ENCODE measurements around the gene SHROOM2.
"Not testable (repeated sequence)": the region's sequence is repeated elsewhere in the genome, so short reads cannot be mapped to it uniquely, and the experiment has no call there.

SHROOM2 gene

DNA sequence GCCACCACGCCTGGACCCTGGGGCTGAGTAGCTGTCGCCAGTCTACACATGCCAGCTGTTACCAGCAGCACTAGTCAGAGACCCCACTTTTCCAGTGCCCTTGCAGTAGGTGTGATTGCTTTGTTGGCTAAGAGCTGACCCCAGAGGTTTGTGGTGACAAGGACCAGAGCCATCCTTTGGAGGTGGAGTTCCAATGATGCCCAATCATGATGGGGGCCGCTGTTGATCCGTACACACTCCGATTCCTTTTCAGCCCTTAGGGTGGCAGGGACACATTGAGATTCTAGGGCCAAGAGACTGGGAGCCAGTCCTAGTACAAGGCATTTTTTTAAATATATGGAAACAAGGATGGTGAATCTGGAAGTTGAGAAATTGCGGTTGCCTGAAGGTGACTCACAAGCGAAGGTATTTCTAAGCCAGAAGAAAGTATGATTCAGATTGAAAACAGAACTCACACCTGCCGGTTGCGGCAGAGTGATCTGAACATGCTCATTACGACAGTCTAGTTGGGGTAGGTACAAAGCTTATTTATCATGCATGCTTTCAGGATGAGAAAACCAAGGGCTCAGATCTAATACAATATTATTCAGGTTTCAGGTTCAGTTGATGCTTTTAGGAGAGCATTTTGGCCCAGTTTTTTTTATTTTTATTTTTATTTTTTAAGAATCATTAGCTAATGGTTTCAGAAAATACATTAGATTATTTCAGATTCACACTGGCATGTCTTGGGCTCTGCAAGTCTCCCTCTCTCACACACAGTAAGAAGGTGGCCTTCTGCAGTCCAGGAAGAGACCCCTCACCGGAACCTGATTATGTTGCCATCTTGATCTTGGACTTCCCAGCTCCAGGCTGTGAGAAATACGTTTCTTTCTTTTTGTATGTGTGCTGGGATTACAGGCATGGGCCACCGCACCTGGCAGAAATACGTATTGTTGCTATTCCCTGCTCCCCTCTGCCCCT, 43.4 kb downstream of the SHROOM2 start:
- DNase-seq (ENCODE audit: low read depth) = no peak

DNA sequence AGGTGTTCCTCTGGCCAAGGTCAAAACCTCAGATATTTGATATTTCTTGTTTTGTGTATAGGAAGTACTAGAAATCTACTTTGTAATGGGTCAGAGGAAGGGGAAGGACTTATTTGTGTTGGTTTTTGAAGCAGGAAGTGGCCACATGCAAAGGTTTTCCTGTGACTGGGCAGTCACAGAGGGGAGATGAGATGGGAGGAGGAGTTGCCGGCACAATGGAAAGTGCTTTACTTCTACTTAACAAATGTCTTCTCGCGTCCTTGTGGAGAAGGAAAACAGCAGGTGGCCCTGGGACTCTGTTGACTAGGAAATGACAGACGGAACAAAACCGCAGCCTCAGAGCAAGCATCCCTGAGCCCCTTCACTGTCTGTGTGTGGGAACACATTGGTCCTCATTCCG, 46.6 kb downstream of the SHROOM2 start:
- DNase-seq (ENCODE audit: low read depth) = no peak

DNA sequence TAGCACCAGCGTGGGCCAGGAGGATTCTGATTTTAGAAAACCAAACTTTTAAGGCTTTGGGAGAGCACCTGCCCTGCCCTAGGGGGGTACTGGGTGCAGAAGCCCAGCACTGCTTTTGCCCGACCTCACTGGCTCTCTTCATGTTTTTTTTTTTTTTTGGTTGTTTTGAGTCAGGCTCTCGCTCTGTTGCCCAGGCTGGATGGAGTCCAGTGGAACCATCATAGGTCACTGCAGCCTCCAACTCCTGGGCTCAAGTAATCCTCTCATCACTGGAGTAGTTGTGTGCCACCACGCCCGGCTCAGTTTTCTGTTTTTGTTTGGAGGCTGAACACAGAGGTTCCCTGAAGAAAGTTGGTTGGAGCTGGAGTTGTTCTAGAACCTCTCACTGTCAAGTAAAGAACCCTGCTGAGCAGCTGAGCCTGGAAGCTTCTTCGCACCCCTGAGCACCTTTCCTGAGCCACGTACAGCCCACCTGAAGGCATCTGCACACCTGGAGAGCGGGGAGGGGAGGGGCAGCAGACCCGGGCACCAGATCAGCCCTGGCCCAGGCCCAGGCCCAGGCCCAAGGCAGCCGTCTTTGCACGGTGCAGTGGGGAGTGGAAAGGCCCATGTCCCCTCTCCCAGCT, 49.5 kb downstream of the SHROOM2 start:
- no peak for DNase-seq (ENCODE audit: low read depth)

DNA sequence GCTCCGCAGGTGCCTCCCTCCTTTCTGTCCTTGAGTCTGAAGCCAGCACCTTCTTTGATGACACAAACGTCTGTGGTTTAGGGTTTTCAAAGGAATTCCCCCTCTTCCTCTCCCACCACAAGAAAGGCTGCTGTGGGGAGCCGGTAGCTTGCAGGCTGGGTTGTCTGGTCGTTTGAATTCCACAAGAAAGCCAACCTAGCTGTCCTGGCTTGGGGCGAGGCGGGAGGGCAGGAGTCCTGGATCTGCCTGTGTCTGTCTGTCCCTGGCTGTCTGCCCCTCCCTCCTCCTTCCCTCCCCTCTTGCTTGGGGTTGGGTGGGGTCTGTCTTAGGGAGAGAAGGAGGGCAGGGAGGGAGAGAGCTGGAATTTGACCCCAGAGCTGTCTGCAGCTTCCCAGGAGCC, 56.3 kb downstream of the SHROOM2 start:
- DNase-seq (ENCODE audit: low read depth) = no peak

DNA sequence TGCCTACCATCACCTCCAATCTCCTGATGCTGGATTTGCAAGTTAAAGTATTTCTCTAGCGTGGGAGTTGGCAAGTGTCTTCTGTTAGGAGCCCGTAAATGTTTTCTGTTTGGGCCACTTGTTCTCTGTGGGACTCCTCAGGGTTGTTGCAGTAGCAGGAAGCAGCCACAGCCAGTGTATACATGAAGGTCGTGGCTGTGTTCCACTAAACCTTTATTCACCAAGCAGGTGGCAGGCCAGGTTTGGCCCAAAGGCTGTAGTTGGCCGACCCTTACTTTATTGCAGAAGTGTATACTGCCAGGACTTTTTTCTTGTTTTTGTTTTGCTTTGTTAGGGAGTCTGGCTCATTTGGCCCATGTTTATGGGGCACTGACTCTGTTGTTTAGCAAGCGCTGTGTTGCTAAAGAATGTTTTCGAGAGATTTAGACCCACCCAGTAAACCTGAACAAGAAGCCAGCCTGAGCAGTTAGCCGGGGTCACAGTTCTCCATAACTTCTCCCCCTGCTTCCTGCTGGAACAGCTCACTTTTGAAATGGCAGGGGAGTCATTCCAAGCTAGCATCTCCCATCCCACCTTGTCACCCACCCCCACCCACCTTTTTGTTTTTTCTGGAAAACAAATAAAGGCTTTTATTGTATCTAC, 58.8 kb downstream of the SHROOM2 start:
- no peak for DNase-seq (ENCODE audit: low read depth)

DNA sequence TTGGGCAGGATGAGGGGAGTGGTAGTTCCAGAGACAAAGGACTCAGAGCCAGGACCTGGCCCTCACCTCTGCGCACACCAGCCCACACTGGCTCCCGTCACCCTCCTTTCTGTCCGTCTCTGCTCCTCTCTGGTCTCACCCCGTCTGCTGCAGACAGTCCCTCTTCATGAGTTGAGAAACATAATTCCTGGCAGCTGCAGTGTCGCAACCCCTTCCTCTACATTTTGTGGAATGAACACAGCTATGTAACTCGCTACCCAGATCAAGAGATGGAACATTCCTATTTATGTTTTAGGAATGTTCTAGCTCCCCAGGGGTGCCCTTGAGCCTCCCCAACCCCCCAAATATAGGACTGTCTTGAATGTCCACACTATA, 59.3 kb downstream of the SHROOM2 start:
- no peak for DNase-seq (ENCODE audit: low read depth)

DNA sequence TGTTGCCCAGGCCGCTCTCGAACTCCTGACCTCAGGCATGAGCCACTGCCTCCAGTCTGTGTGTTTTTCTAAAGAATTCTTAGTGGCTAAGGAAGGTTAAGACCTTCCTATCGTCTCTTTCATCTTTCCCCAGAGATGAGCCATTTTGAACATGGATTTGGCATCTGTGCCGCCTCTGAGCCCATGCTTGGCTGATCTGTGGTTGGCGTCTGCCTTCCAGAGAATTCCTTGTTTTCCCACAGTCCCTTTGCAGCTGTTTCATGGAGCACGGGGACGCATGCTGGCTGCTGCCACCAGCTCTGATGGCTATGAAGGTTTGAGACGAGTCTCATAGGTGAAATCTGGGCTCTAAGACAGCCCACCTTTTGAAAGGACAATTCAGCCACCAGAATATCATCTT, 60.4 kb downstream of the SHROOM2 start:
- DNase-seq (ENCODE audit: low read depth) = no peak

DNA sequence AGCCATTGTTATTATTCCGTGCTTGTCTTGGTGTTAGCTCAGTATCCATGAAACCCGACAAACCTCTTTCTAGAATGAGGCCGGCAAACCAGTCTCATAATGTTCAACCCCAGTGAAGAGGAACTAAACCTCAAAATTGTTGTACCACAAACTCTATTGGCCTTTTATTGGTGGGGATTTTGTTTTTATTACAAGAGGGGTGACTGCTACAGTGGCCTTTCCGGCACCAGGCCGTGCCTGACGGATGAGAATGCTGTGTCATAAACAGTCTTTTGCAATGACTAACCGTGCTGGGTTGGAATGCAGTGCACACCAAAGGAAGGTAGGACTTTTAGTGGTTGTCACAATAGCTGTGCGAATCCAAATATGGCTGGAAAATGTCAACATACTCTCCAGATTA, 60.8 kb downstream of the SHROOM2 start:
- DNase-seq (ENCODE audit: low read depth) = no peak

DNA sequence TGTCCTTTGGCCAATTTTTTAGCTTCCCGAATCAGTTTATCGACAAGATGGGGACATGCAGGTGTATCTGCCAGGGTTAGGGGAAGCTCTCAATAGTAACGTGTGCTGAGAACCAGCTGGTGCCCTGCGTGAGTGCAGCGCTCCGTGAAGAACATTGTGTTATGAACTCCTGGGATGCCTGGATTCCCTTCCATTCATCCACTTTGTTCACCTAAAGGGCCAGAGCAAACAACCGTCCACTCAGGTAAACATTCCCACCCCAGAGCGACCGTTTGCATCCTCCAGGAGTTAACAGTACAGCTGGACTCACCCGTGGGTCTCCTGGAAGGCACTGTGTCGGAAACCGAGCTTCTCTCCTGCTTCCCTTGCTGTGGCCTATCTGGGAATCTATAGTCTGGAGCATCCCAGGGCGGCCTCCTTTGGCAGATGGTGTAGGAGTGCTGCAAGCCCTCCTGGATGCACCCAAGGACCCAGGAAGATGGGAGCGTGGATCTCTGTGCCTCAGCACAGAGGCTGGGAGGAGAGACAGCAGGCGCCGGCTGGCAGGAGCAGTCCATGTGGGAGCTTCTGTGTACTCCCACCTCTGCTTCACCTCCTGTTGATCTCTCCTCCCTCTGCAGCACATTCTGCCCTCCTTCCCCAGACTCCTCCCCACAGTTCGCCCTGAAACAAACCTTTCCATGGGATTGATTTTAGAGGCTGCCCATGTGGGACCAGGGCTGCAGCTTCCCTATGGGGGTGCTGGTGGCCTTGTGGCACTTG, 62.7 kb downstream of the SHROOM2 start:
- DNase-seq (ENCODE audit: low read depth) = no peak

DNA sequence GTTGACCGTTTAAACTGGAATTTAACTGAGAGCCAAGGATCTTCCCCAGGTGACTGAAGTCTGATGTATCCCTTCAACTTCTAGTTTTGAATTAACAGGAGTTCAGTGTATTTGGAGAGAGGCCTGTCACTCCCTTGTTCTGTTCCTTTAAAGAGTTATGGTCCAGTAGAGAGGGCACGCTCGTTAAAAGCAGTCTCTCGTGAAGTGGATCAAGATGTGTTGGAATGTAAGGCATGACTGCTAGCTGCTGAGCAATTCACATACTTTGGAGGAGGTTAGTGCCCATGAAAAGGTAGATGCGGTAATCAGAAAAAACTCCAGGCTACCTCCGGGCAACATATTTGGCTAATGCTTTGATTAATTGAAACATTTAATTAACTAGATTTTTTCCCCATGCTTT, 65.7 kb downstream of the SHROOM2 start:
- DNase-seq (ENCODE audit: low read depth) = no peak

DNA sequence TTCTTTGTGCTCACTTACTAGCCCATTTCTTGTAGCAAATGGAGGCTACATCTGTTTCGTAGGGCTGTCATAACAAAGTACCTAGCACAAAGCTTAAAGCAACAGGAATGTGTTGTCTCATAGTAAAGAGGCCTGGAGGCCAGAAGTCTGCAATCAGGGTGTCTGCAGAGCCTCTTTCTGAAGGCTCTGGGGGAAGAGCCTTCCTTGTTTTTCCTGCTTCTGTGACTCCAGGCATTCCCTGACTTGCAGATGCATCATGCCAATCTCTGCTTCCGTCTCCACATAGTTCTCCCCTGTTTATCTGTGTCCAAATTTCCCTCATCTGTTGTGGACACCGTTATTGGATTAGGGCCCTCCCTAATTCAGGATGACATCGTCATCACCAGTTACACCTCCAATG, 67.1 kb downstream of the SHROOM2 start:
- DNase-seq (ENCODE audit: low read depth) = no peak

DNA sequence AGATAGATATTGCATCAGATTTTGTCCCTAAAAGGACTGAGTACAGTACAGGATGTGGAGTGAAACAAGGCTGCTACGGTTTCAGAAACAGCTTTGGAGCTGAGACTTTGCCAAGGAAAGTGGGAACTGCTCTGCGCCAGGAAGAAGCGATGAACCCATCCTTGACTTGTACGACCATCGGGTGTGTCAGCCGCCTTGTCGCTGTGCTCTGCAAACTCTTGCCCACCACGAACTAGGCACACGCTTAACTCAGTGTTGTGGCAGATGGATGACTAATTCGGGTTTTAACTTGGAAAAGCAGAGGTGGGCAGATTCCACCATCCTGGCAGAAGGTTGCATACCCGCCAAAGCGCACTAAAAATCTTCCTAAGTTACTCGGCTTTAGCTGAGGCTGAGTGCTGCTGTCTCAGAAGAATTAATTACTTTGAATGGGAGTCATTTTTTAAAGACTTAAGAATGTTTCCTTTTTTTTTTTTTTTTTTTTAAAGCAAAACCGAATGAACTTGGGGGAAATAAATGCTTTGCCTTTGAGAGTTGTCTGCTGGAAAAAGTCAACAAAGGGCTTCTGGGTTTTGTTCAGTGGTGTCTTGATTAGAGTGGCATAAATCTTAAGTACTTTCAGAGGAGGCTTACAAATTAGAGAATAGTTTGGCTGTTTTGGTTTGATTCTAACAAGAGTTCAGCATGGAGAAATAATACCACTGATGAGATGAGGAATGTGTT, 69.5 kb downstream of the SHROOM2 start:
- no peak for DNase-seq (ENCODE audit: low read depth)

DNA sequence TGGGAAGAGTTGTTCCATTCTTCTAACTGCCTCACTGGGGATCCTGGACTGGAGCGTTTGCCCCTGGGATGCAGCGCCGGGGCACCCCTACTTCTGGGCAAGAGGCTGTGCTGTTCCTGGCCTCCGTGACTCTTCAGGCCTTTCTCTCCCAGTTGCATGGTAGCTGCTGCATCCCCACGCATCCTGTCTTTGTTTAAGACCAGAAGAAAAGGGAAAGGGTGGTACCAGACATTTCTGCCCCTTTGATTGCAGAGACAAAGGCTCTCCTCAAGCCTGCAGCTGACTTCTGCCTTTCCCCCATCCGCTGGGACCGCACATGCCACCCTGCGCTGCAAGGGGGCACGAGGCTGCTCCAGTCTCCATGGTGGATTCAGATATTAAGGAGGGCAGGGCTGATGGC, 70.4 kb downstream of the SHROOM2 start:
- DNase-seq (ENCODE audit: low read depth) = no peak

DNA sequence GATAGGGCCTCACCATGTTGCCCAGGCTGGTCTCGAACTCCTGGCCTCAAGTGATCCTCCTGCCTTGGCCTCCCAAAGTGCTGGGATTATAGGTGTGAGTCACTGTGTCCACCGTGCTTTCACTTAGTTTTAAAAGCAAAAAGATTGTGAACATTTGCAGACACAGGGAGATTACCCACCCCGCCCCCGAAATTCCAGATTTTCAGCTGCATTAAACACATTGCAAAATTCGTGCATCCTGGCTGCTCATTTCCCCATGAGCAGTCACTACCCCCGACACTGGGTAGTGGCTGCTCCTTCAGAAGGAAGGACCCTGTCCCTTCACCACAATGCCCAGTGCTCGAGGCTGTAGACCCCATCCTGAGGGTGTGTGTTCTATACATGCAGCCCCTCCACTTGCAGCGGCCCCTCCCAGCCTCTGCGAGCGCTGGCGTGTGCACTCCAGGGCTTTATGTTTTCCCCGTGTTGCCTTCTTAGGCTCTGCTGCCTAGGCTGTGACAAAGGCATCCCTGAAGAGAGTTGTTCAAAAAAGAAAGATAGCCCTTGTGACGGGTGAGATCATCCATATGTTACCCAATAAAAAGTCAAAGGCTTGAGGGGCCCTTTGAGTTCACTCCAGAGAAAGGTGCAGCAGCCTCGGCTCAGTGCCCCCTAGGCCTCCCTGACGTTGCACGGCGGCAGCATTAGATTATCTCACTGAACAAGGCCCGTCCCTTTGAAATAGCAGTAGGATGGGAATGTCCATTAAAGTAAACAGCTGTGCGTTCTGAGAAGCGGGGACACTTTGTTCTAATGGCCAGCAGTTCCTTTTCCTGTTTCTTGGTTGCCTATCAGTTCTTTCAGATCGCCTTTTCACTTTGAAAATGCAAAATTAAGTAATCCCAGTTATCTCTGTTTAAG, 71.6 kb downstream of the SHROOM2 start:
- DNase-seq (ENCODE audit: low read depth) = no peak

DNA sequence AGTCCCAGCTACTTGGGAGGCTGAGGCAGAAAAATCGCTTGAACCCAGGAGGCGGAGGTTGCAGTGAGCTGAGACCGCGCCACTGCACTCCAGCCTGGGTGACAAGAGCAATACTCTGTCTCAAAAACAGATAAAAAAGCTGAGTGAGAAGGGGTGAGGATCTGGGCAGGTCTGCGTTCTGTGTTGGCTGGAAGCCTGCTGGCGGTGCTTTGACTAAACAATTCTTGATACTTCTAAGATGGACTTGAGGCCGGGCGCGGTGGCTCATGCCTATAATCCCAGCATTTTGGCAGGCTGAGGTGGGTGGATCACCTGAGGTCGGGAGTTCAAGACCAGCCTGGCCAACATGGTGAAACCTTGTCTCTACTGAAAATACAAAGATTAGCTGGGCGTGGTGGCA, 72.5 kb downstream of the SHROOM2 start:
- not testable (repeated sequence) for DNase-seq (ENCODE audit: low read depth)

DNA sequence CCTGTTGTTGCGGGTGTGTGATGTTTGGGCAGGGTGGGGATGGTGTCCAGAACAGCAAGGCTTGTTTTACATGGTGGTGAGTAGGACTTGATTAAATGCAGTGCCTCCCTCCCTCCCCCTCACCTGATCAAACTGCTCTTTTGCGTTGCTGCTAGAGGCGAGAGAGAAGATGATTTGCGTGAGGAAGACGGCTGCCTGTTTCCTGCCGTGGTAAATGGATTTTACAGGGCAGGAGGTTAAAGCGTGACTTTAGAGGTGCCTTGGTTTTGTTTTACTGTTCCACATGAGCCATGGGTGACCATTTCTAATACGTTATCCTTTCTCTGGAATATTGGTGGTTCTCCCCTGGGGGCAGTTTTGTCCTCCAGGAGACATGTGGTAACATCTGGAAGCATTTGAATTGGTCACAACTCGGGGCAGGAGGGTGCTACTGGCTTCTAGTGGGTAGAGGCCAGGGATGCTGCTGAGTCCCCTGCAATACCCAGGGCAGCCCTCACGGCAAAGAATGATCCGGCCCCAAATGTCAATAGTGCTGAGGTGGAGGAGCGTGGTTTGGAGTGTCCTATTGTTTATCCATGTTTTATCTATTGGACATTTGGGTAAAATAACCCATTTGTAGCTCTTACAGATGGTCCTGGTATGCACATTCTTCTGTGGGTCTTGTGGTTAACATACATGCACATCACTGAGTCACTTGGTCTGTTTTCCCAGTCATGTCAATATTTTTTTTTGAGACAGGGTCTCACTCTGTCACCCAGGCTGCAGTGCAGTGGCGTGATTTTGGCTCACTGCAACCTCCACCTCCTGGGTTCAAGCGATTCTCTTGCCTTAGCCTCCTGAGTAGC, 73.7 kb downstream of the SHROOM2 start:
- DNase-seq (ENCODE audit: low read depth) = no peak

DNA sequence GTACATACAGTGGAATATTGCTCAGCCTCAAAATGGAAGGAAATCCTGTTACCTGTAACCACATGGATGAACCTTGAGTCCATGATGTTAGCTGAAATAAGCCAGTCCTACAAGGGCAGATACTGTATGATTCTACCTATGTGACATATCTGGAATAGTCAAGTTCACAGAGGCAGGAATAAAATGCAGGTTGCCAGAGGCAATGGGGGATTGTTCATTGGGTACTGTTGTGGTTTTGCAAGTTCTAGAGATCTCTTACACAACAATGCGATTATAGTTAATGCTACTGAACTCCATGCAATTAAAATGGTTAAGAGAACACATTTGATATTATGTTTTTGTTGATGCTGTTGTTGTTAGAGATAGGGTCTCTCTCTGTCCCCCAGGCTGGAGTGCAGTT, 74.6 kb downstream of the SHROOM2 start:
- no peak for DNase-seq (ENCODE audit: low read depth)

DNA sequence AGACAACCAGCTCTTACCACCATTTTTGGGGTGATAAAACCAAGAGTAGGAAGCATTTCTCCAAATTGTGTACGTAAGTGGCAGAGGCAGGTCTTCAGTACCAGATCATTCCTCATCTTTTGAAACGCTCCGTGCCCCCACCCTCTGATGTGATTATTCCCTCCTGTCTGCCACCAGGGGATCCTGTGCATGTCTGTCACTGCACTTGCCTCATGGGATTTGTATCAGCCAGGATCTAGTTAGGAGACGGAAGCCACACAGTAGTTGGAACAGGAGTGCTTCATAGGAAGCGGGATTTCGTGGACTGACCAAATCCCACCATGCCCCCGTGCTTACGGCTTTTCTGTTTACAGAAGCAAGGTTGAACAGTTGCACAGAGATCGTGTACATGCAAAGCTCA, 75.5 kb downstream of the SHROOM2 start:
- no peak for DNase-seq (ENCODE audit: low read depth)

DNA sequence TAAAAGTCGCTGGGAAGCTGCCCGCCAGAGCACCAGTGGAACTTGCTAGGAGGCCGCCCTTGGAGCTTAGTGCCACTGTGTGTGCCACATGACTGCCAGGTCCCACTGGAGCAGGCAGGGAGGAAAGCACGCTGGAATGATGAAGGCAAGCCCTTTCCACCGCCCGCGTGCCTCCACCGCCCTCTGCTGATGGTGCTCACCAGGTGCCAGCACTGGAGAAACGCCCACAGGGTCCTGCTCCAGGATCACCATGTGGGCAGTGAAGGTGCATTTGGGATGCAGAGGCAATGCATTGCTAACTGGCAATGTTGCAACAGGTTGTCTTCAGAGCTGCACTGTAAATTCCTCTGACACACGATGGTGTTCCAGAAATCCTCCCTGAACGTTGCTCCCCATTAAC, 76.3 kb downstream of the SHROOM2 start:
- DNase-seq (ENCODE audit: low read depth) = no peak

DNA sequence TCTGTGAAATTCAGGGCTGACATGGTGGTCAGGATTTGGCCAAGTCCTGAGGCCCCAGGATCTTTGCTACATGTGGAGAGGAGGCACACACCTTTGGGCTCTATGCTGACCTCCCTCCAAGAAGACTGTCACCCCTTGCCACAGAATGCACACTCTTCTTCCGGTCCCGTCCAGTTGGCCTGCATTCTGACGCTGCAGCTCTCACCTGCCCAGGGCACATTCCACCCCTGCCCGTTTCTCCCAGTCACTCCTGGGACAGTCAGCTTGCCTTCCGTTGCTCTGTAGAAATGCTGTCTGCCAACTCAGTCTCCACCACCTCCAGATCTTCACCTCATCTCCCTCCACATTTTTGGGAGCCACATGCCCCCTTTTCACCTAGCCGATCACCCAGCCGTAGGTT, 76.7 kb downstream of the SHROOM2 start:
- no peak for DNase-seq (ENCODE audit: low read depth)
